Measurements from ENCODE around the gene MACROD1.
A peak's percentile ranks its signal among the peaks of the same experiment; 100 is the strongest.

Gene MACROD1

GRCh38 chr11:64090806-64091516 is 75.0 kb downstream of the MACROD1 start:
- no peak for DNase-seq

GRCh38 chr11:64089915-64090805 is 75.8 kb downstream of the MACROD1 start:
- no peak for DNase-seq

GRCh38 chr11:64089493-64089892 is 76.4 kb downstream of the MACROD1 start:
- no peak for DNase-seq

GRCh38 chr11:64089027-64089360 is 76.9 kb downstream of the MACROD1 start:
- no peak for DNase-seq

DNA sequence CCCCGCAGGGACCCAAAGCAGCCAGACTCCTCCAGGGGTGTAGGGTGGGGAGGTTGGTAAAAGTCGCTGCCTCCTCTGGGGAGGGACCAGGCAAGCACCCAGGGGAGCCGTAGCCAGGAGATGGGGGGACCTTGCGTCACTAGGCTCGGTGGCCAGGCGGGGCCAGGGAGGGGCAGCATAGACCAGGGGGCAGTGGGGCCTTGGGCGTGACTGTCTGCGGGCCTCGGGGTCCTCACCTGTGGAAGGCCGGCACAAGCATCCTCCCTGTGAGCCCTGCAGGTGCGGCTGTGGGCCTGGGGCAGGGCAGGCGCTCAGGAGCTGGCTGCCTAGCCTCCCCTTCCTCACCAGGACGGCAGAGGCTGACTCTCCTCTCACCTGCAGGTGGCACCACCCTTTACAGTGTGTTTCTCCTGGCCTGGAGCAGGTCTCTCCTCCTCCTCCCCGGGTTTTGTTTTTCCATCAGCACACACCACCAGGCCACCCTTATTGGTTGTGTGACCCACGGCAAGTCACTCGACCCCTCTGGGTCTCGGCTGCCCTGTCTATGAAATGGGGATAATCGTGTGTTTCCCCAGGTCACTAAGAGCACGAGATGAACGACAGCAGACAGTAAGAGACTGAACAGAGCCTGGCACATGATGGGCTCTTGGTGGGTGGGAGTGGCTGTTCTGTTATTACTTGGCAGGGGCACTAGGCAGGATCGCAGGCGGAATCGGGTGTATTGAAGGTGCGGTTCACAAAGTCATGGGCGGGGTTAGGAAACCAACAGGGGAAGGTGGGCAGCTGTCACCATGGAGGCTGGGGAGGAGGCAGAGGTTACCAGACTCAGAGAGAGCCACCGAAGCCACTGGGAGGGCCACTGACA is 77.5 kb downstream of the MACROD1 start:
- DNase-seq = no peak

GRCh38 chr11:64086258-64087123 is 79.4 kb downstream of the MACROD1 start:
- peak; percentile 82 for DNase-seq

- DNase-seq = no peak
These were observed 80.0 kb downstream of the MACROD1 start for GRCh38 chr11:64085906-64086257.

DNA sequence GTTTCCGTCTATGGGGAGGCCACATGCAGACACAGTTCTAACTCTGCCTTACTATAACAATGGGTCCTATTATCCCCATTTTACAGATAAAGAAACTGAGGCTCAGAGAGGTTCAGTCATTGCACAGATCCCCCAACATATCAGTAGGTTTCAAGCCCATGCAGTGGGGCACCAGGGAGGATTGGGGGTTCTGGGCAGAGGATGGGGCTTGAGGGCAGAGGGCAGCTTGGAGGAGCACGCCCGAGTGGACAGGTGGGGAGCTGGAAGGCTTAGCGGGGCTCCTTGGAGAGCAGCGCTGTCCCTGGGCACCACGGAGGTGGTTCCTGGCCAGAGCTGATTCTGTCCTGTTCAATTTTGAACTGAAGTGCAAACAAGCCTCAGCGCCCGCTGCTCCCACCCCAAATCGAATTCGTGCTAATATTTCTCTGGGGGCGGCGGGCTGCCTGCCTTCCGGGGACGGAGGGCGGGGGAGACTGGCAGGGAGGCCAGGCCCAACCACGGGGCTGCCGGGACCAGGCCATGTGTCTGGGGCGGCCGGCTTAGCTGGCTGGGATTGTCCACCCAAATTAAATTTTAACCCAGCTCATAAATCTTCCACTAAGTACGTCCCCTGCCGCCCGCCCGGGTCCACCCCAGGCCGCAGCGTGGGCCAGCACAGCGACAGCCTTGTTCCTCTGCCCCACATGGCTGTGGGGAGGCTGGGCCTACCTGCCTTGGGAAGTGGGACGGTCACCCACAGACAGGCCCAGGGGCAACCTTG is 80.8 kb downstream of the MACROD1 start:
- DNase-seq = no peak

GRCh38 chr11:64084146-64084950 is 81.6 kb downstream of the MACROD1 start:
- no peak for DNase-seq

GRCh38 chr11:64083398-64084080 is 82.4 kb downstream of the MACROD1 start:
- DNase-seq = no peak

GRCh38 chr11:64081745-64082442 is 84.0 kb downstream of the MACROD1 start:
- DNase-seq = no peak

DNA sequence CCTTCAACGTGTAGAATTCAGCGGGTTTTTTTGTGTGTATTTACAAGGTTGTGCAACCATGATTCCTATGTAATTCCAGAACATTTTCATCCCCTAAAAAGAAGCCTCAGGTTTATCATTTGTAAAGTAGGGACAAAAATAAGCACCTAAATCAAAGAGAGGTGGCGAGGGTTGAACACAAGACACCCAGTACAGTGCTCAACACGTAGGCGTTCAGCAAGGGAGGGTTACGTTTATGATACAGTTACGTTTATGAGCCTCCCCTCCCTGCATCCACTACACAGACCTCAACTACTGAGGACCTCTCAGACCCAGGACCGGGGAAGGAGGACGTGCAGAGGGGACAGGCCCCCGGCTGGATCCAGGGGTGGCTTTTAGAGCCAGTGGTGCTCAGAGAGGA is 85.5 kb downstream of the MACROD1 start:
- DNase-seq = no peak

- no peak for DNase-seq
These were observed 87.0 kb downstream of the MACROD1 start for GRCh38 chr11:64078905-64079304.

GRCh38 chr11:64078284-64078683 is 87.6 kb downstream of the MACROD1 start:
- DNase-seq = peak; percentile 74

DNA sequence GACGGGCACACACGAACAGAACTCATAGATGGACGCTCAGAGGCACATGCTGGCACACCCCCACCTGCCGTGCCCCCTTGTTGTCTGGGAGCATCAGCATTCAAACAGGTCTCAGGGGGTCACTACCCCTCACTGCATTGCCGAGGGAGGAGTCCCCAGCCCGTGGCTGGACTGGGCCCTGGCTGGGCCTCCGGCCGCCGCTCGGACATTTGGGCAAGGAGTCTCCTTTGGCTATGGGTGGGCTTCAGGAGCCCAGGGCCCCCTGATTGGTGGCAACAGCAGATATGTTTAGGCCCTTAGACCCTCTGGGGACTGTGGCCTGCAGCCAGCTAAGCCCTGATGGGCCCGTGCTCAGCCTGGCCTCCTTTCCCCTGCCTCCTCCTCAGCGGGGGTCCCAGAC is 88.3 kb downstream of the MACROD1 start:
- DNase-seq = no peak

- no peak for DNase-seq
These were observed 89.2 kb downstream of the MACROD1 start for GRCh38 chr11:64076758-64077157.

- DNase-seq = no peak
These were observed 91.7 kb downstream of the MACROD1 start for GRCh38 chr11:64074239-64074638.

- DNase-seq = no peak
These were observed 92.4 kb downstream of the MACROD1 start for GRCh38 chr11:64073542-64073941.

DNA sequence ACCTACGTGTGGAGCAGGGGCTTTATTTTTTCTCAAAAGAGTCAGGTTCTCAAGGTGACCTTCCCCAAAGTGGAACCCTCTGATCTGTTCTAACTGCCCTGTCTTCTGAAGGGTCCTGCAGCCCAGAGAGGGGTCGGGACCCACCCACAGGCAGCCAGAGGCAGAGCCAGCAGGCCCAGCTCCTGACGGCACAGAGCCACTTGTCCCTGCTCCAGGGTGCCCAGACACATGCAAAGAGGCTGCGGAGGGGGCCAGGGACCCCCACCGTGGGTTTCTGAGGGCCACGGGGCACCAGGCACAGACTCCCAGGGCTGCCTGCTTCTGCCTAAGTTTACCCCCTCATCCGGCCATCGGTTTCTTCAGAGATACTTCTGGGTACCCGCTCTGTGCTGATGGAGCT is 93.0 kb downstream of the MACROD1 start:
- no peak for DNase-seq
